Activated B cell treated with CpG ODN at 0.5 μM for 24 hours (primary cell): ENCODE measurements around the gene ENTPD2. TPM values are rescaled to one million over a fixed set of nuclear protein-coding genes. Genes with fewer than 3 reads are reported as not detected.

Experiments used
- ATAC-seq: fragments of 200-7000 bp; cut with Tn5 transposase; one replicate; pipeline ENCODE4 v1.10.0; 2021; ENCODE audit warnings: low read depth, mild to moderate bottlenecking, moderate library complexity
- CTCF ChIA-PET: fragments of 350-600 bp; sonication (Branson Sonifier 250); formaldehyde crosslinking; loops from one replicate; lab custom pipeline; 2021; ENCODE audit warnings: antibody characterized with exemption; lab: Charles Lee
- POLR2A ChIA-PET: fragments of 350-600 bp; sonication (Branson Sonifier 250); formaldehyde crosslinking; loops from one replicate; lab custom pipeline; 2021; ENCODE audit warnings: antibody characterized with exemption; lab: Charles Lee
- DNase-seq: peaks from one replicate; pipeline ENCODE4 v3.0.0; 2022
- H3K27ac Mint-ChIP-seq: one replicate; pipeline ENCODE4 v1.8.0; 2020; ENCODE audit warnings: mixed read lengths
- H3K27me3 Mint-ChIP-seq: one replicate; pipeline ENCODE4 v1.8.0; 2021; ENCODE audit warnings: mixed read lengths
- H3K36me3 Mint-ChIP-seq: one replicate; pipeline ENCODE4 v1.8.0; 2021; ENCODE audit warnings: low read depth, mixed read lengths
- H3K4me1 Mint-ChIP-seq: one replicate; pipeline ENCODE4 v1.8.0; 2021; ENCODE audit warnings: mixed read lengths
- H3K4me3 Mint-ChIP-seq: one replicate; pipeline ENCODE4 v1.8.0; 2020; ENCODE audit warnings: mild to moderate bottlenecking, mixed read lengths
- H3K9me3 Mint-ChIP-seq: one replicate; pipeline ENCODE4 v1.8.0; 2020; ENCODE audit warnings: mixed read lengths
- CTCF ChIP-seq: fragments of 200-600 bp; IDR thresholded peaks from one replicate; pipeline ENCODE4 v1.8.0; 2022; ENCODE audit warnings: antibody characterized with exemption, mild to moderate bottlenecking
- intact Hi-C: fragments of 100-400 bp; cut with micrococcal nuclease; formaldehyde crosslinking; loops from one replicate; pipeline ENCODE4 v1.15.1; 2024
- total RNA-seq: library from RNA; stranded (reverse); gene quantifications from 2 replicates; pipeline ENCODE4 v1.2.3, GENCODE V29; 2022

The ENTPD2 gene
- total RNA-seq, 1 donor from 2014 or later, result not detected

- DNase-seq (no peak), ATAC-seq (no peak)
- H3K9me3 Mint-ChIP-seq, result no peaks in the 10 kb centered on the region
- H3K4me1 Mint-ChIP-seq, result peaks cover 11% of the 10 kb centered on the region
- peaks cover 12% of the 10 kb centered on the region for H3K27me3 Mint-ChIP-seq
- no peaks in the 10 kb centered on the region for H3K36me3 Mint-ChIP-seq
- no peak overlapping the region for H3K27ac Mint-ChIP-seq
- H3K4me3 Mint-ChIP-seq, result no peak overlapping the region
- ChIA-PET CTCF (no interaction called here), POLR2A (no interaction called here)
- no peak for TF ChIP-seq CTCF
- intact Hi-C loops, result loop anchor here (10.0 kb wide), 1 partner anchor 84 kb away; no protein-coding TSS in a partner anchor
Observed at GRCh38 chr9:137040568-137040967, 13.3 kb downstream of the ENTPD2 start.

- TF ChIP-seq CTCF, result no peak
- POLR2A ChIA-PET, result no interaction called here
- CTCF ChIA-PET, result interaction anchor here (1.4 kb wide), 1 partner anchor 37 kb away, joined by 3 read pairs; no protein-coding TSS in a partner anchor
- Mint-ChIP-seq H3K9me3 (no peaks in the 10 kb centered on the region), H3K27me3 (peaks cover 7% of the 10 kb centered on the region), H3K4me3 (no peak overlapping the region), H3K36me3 (no peaks in the 10 kb centered on the region), H3K27ac (no peak overlapping the region), H3K4me1 (peaks cover 10% of the 10 kb centered on the region)
- intact Hi-C loops, result loop anchor here (10.0 kb wide), 1 partner anchor 85 kb away; no protein-coding TSS in a partner anchor
- DNase-seq (no peak), ATAC-seq (no peak)
Observed at GRCh38 chr9:137039611-137040366, 14.1 kb downstream of the ENTPD2 start.

- POLR2A ChIA-PET, result no interaction called here
- intact Hi-C loops, result no loop called here
- Mint-ChIP-seq H3K36me3 (no peaks in the 10 kb centered on the region), H3K27me3 (peaks cover 4% of the 10 kb centered on the region), H3K4me1 (peaks cover 13% of the 10 kb centered on the region), H3K9me3 (no peaks in the 10 kb centered on the region), H3K27ac (no peak overlapping the region), H3K4me3 (no peak overlapping the region)
- ATAC-seq (no peak), DNase-seq (no peak)
- CTCF ChIA-PET, result interaction anchor here (1.4 kb wide), 1 partner anchor 36 kb away, joined by 3 read pairs; no protein-coding TSS in a partner anchor
- TF ChIP-seq CTCF, result no peak
Observed at GRCh38 chr9:137038916-137039315, 14.9 kb downstream of the ENTPD2 start.

DNA sequence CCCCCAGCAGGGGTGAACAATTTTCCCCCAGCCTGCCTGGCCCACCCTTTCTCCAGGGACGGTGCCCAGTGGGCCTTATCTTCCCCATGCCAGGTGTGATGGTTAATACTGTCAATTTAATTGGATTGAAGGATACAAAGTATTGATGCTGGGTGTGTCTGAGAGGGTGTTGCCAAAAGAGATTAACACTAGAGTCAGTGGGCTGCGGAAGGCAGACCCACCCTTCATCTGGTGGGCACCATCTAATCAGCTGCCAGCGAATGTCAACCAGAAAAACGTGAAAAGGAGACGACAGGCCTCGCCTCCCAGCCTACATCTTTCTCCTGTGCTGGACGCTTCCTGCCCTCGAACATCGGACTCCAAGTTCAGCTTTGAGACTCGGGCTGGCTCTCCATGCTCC is 16.4 kb downstream of the ENTPD2 start:
- Mint-ChIP-seq H3K27ac (no peak overlapping the region), H3K9me3 (no peaks in the 10 kb centered on the region), H3K27me3 (no peaks in the 10 kb centered on the region), H3K36me3 (no peaks in the 10 kb centered on the region), H3K4me3 (no peak overlapping the region), H3K4me1 (peaks cover 27% of the 10 kb centered on the region)
- intact Hi-C loops, result no loop called here
- ATAC-seq (no peak), DNase-seq (no peak)
- CTCF ChIA-PET, result interaction anchor here (1.3 to 4.3 kb wide), 2 partner anchors 8 to 250 kb away, joined by 6 to 58 read pairs; partner anchors contain the start of gene TMEM141
- no peak for TF ChIP-seq CTCF
- POLR2A ChIA-PET, result interaction anchor here (1.1 kb wide), 1 partner anchor 247 kb away, joined by 3 read pairs; no protein-coding TSS in a partner anchor

DNA sequence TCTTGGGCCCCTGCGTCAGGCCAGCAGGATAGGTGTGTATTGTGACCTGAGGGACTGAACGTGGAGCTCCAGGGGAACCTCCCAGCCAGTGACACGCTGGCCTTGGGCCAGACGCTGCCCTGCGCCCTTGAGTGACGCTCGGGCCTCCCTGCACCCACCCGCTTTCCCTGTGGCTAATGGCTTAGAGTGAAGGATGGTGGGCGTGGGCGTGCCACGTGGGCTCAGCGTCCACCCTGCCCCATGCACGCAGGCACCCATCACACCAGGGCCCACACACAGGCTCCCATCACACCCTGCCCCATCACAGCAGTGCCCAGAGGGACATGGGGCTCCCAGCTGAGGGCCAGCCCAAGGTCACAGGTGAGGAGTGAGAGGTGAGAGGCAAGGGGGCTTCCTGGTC is 16.8 kb downstream of the ENTPD2 start:
- no peaks in the 10 kb centered on the region for H3K27me3 Mint-ChIP-seq
- H3K4me3 Mint-ChIP-seq, result no peak overlapping the region
- H3K9me3 Mint-ChIP-seq, result no peaks in the 10 kb centered on the region
- DNase-seq (no peak), ATAC-seq (no peak)
- intact Hi-C loops, result no loop called here
- no peak for TF ChIP-seq CTCF
- POLR2A ChIA-PET, result interaction anchor here (1.1 kb wide), 1 partner anchor 247 kb away, joined by 3 read pairs; no protein-coding TSS in a partner anchor
- CTCF ChIA-PET, result interaction anchor here (1.0 to 4.3 kb wide), 3 partner anchors 8 to 249 kb away, joined by 4 to 58 read pairs (median 6); partner anchors contain the start of genes AJM1 and TMEM141
- H3K36me3 Mint-ChIP-seq, result no peaks in the 10 kb centered on the region
- H3K4me1 Mint-ChIP-seq, result peaks cover 32% of the 10 kb centered on the region
- H3K27ac Mint-ChIP-seq, result no peak overlapping the region
